Transverse colon (tissue), 3 donors: Measurements from ENCODE around the gene CTRL.

Experiments
- POLR2A ChIP-seq: fragments of 450-650 bp; IDR thresholded peaks from one replicate; pipeline ENCODE4 v1.6.1; 2016; ENCODE audit warnings: antibody characterized with exemption, mild to moderate bottlenecking, moderate library complexity
- TF ChIP-seq, protein P1 (sequence below), 5 experiments: fragments of 200-600 bp in 3 of 5; fragments of 450-650 bp in 2 of 5; sonication (generic) in 3 of 5; IDR thresholded peaks; 1 replicate in 2 of 5; 2 replicates in 3 of 5; pipeline ENCODE4 v1.5.1; 2016 to 2017; ENCODE audit warnings: antibody characterized with exemption in 5 of 5, inconsistent platforms in 3 of 5, mild to moderate bottlenecking in 2 of 5, moderate library complexity in 1 of 5

- no peak for TF ChIP-seq POLR2A
- TF ChIP-seq, protein P1, sequence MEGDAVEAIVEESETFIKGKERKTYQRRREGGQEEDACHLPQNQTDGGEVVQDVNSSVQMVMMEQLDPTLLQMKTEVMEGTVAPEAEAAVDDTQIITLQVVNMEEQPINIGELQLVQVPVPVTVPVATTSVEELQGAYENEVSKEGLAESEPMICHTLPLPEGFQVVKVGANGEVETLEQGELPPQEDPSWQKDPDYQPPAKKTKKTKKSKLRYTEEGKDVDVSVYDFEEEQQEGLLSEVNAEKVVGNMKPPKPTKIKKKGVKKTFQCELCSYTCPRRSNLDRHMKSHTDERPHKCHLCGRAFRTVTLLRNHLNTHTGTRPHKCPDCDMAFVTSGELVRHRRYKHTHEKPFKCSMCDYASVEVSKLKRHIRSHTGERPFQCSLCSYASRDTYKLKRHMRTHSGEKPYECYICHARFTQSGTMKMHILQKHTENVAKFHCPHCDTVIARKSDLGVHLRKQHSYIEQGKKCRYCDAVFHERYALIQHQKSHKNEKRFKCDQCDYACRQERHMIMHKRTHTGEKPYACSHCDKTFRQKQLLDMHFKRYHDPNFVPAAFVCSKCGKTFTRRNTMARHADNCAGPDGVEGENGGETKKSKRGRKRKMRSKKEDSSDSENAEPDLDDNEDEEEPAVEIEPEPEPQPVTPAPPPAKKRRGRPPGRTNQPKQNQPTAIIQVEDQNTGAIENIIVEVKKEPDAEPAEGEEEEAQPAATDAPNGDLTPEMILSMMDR (IDR thresholded peaks at IDR 0.05) = no peak
Measured at GRCh38 chr16:67943619-67944504, 12.2 kb upstream of the CTRL start, which contains the start of gene LCAT.
